Measurements from ENCODE around the gene SUV39H1. TPM values are rescaled to one million over a fixed set of nuclear protein-coding genes. Genes with fewer than 3 reads are reported as not detected.

SUV39H1 gene
- total RNA-seq, 1 donor from 2014 or later, result 4.9 TPM

DNA sequence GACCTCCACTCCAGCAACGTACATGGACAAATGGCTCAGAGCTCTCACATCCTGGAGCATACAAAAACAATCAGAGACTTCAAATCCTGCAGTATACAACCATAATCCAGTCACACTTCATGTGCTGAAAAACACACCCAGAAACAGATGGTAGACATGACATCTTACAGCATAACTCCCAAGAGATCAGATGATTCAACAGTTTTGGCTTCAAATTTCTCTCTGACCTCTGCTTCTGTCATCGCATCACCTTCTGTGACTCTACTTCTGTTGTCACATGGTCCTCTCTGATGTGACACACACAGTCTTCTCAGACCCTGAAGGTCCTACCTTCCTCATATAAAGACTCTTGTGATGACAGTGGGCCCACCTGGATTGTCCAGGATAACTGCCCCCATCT is 18.5 kb downstream of the SUV39H1 start:
- H3K27ac ChIP-seq (ENCODE audit: low read depth, low read length), result no peak overlapping the region
- no peak overlapping the region for H3K27ac Mint-ChIP-seq (ENCODE audit: unreplicated experiment)
- peaks cover 3% of the 10 kb centered on the region for H3K4me1 Mint-ChIP-seq (ENCODE audit: low read depth, unreplicated experiment)

DNA sequence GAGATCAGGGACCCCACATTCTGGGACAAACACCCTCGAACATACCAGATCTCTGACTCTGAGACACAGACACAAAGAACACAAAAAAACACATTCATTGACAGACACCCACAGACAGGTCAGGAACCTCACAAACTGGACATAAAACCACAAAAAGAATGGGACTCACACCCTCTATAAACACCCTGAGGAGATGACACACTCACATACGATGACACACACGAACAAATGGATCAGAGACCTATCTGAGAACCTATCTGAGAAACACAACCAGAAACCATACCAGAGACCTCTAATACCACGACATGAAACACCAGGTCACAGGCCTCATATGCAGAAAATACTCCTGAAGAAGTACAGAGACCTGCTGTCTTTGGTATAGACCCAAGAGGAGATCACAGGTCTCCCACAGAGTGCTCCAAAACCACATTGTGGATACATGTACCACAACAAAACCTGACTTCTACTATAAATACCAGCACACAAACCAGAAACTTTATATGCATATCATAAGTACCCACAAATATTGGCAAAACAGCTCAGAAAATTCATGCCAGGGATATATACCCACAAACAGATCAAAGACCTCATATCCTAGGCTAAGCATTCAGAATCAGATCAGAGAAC is 19.5 kb downstream of the SUV39H1 start:
- H4K20me1 ChIP-seq (ENCODE audit: insufficient read depth, low read length), result no peaks in the 10 kb centered on the region
- FAIRE-seq (no peak), DNase-seq (ENCODE audit: low read depth) (peak; percentile 30)
- Mint-ChIP-seq H3K36me3 (ENCODE audit: low read depth, unreplicated experiment) (peaks cover 5% of the 10 kb centered on the region), H3K4me1 (ENCODE audit: low read depth, unreplicated experiment) (peaks cover 3% of the 10 kb centered on the region), H3K27me3 (ENCODE audit: low read depth, unreplicated experiment) (peaks cover 2% of the 10 kb centered on the region), H3K9me3 (ENCODE audit: unreplicated experiment) (peaks cover 24% of the 10 kb centered on the region), H3K4me3 (ENCODE audit: unreplicated experiment) (no peak overlapping the region), H3K27ac (ENCODE audit: unreplicated experiment) (no peak overlapping the region)
- peak overlapping the region; percentile 12 for H3K4me2 ChIP-seq (ENCODE audit: low read length)
- H2AFZ ChIP-seq (ENCODE audit: low read depth, low read length), result no peak overlapping the region
- H3K27ac ChIP-seq (ENCODE audit: low read depth, low read length), result no peak overlapping the region
- no peaks in the 10 kb centered on the region for H3K36me3 ChIP-seq (ENCODE audit: insufficient read depth, low read length)
- peaks cover 8% of the 10 kb centered on the region for H3K4me1 ChIP-seq (ENCODE audit: insufficient read depth, low read length)
- no peak overlapping the region for H3K9ac ChIP-seq (ENCODE audit: low read length)
- H3K4me3 ChIP-seq (ENCODE audit: insufficient read depth, low read depth, low read length), result no peak overlapping the region
- no peaks in the 10 kb centered on the region for H3K79me2 ChIP-seq (ENCODE audit: insufficient read depth, low read length)
- no peaks in the 10 kb centered on the region for H3K27me3 ChIP-seq (ENCODE audit: insufficient read depth, low read length)
- no peaks in the 10 kb centered on the region for H3K9me3 ChIP-seq (ENCODE audit: insufficient read depth, low read depth, low read length)
- TF ChIP-seq, protein P1, sequence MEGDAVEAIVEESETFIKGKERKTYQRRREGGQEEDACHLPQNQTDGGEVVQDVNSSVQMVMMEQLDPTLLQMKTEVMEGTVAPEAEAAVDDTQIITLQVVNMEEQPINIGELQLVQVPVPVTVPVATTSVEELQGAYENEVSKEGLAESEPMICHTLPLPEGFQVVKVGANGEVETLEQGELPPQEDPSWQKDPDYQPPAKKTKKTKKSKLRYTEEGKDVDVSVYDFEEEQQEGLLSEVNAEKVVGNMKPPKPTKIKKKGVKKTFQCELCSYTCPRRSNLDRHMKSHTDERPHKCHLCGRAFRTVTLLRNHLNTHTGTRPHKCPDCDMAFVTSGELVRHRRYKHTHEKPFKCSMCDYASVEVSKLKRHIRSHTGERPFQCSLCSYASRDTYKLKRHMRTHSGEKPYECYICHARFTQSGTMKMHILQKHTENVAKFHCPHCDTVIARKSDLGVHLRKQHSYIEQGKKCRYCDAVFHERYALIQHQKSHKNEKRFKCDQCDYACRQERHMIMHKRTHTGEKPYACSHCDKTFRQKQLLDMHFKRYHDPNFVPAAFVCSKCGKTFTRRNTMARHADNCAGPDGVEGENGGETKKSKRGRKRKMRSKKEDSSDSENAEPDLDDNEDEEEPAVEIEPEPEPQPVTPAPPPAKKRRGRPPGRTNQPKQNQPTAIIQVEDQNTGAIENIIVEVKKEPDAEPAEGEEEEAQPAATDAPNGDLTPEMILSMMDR (IDR thresholded peaks at IDR 0.05; ENCODE audit: insufficient read depth, low read depth, low read length), result no peak
- no peak for TF ChIP-seq EZH2 (IDR thresholded peaks at IDR 0.05; ENCODE audit: insufficient read depth, low read length)

More for the DNA sequence above, 18.5 kb downstream of the SUV39H1 start:
- peaks cover 2% of the 10 kb centered on the region for H3K27me3 Mint-ChIP-seq (ENCODE audit: low read depth, unreplicated experiment)
- Histone ChIP-seq H3K9ac (ENCODE audit: low read length) (no peak overlapping the region), H3K27me3 (ENCODE audit: insufficient read depth, low read length) (no peaks in the 10 kb centered on the region), H2AFZ (ENCODE audit: low read depth, low read length) (no peak overlapping the region), H3K4me2 (ENCODE audit: low read length) (peak overlapping the region; percentile 14), H3K4me3 (ENCODE audit: insufficient read depth, low read depth, low read length) (no peak overlapping the region), H3K79me2 (ENCODE audit: insufficient read depth, low read length) (no peaks in the 10 kb centered on the region), H3K36me3 (ENCODE audit: insufficient read depth, low read length) (no peaks in the 10 kb centered on the region), H3K9me3 (ENCODE audit: insufficient read depth, low read depth, low read length) (no peaks in the 10 kb centered on the region), H3K4me1 (ENCODE audit: insufficient read depth, low read length) (peaks cover 8% of the 10 kb centered on the region), H4K20me1 (ENCODE audit: insufficient read depth, low read length) (no peaks in the 10 kb centered on the region)
- no peak overlapping the region for H3K4me3 Mint-ChIP-seq (ENCODE audit: unreplicated experiment)
- no peak for TF ChIP-seq EZH2 (IDR thresholded peaks at IDR 0.05; ENCODE audit: insufficient read depth, low read length)
- TF ChIP-seq, protein P1 (IDR thresholded peaks at IDR 0.05; ENCODE audit: insufficient read depth, low read depth, low read length), result no peak
- H3K36me3 Mint-ChIP-seq (ENCODE audit: low read depth, unreplicated experiment), result peaks cover 5% of the 10 kb centered on the region
- FAIRE-seq (no peak), DNase-seq (ENCODE audit: low read depth) (no peak)
- H3K9me3 Mint-ChIP-seq (ENCODE audit: unreplicated experiment), result peaks cover 24% of the 10 kb centered on the region

DNA sequence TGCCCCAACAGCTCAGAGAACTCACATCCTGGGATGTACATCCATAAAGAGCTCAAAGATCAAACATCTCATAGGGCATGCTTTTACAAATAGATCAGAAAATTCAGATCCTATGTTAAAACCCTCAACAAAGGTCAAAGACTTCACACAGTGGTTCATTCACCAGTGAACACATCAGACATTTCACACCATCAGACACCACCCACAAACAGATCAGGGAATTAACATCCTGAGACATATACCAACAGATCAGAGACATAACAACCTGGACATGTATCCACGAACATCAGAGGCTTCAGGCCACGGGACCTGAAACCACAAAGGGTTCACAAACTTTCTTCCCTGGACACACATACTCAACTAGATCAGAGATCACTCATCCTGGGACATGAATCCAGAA is 23.4 kb downstream of the SUV39H1 start:
- H3K4me3 Mint-ChIP-seq (ENCODE audit: unreplicated experiment), result no peak overlapping the region
- Histone ChIP-seq H3K4me1 (ENCODE audit: insufficient read depth, low read length) (peaks cover under 1% of the 10 kb centered on the region), H3K4me2 (ENCODE audit: low read length) (no peak overlapping the region), H3K36me3 (ENCODE audit: insufficient read depth, low read length) (no peaks in the 10 kb centered on the region), H4K20me1 (ENCODE audit: insufficient read depth, low read length) (no peaks in the 10 kb centered on the region), H3K79me2 (ENCODE audit: insufficient read depth, low read length) (no peaks in the 10 kb centered on the region), H3K4me3 (ENCODE audit: insufficient read depth, low read depth, low read length) (no peak overlapping the region), H2AFZ (ENCODE audit: low read depth, low read length) (no peak overlapping the region), H3K9ac (ENCODE audit: low read length) (no peak overlapping the region), H3K27me3 (ENCODE audit: insufficient read depth, low read length) (no peaks in the 10 kb centered on the region), H3K27ac (ENCODE audit: low read depth, low read length) (no peak overlapping the region), H3K9me3 (ENCODE audit: insufficient read depth, low read depth, low read length) (no peaks in the 10 kb centered on the region)
- H3K36me3 Mint-ChIP-seq (ENCODE audit: low read depth, unreplicated experiment), result no peaks in the 10 kb centered on the region
- FAIRE-seq (no peak), DNase-seq (ENCODE audit: low read depth) (no peak)
- no peak overlapping the region for H3K27ac Mint-ChIP-seq (ENCODE audit: unreplicated experiment)
- H3K4me1 Mint-ChIP-seq (ENCODE audit: low read depth, unreplicated experiment), result peaks cover under 1% of the 10 kb centered on the region
- no peak for TF ChIP-seq EZH2 (IDR thresholded peaks at IDR 0.05; ENCODE audit: insufficient read depth, low read length)
- TF ChIP-seq, protein P1 (IDR thresholded peaks at IDR 0.05; ENCODE audit: insufficient read depth, low read depth, low read length), result no peak
- peaks cover 17% of the 10 kb centered on the region for H3K9me3 Mint-ChIP-seq (ENCODE audit: unreplicated experiment)
- H3K27me3 Mint-ChIP-seq (ENCODE audit: low read depth, unreplicated experiment), result no peaks in the 10 kb centered on the region
